SK-N-MC (cell line): ENCODE measurements around the gene PEX10.

Experiments used
- EZH2 ChIP-seq: fragments of 200-600 bp; sonication (generic); IDR thresholded peaks from one replicate; pipeline ENCODE4 v1.6.1; 2017; ENCODE audit warnings: antibody characterized with exemption
- FOXP2 ChIP-seq: optimal IDR thresholded peaks from 2 replicates; pipeline ENCODE3; 2011; ENCODE audit warnings: mild to moderate bottlenecking, moderate library complexity; ENCODE audit not compliant: insufficient read depth; ENCODE audit errors: extremely low read length, control extremely low read depth
- POLR2AphosphoS5 ChIP-seq: IDR thresholded peaks from 2 replicates; pipeline ENCODE4 v1.6.1; 2012; ENCODE audit warnings: mild to moderate bottlenecking, low read depth, low read length, borderline replicate concordance

DNA sequence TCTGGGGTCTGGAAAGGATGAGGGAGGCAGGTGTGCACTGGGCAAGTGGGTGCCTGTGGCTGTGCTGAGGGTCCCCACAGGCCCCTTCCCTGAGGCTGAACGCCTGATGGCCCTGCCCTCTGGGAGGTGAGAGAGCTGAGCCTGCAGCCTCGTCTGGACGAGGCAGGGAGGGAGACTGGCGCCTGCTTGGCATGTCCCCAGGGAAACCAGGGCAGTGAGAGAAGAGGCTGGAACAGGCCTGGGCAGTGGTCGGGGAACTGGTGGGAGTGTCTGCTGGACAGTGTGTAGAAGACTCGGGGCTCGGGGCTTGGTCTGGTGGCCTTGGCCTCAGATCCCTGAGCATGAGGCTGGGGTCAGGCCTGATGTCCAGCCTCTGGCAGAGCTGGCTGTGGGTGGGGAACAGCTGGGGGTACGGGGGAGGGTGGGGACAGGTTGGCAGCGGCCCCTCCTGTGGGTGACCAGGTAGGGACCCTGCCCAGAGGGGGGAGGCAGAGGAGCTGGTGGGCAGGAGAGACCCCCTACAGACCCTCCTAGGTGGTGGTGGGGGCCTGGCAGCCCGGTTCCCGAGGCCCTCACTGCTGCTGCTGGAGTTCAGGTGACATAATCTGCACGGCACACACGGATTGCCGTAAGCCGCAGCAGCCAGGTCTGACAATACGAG lies 32.9 kb upstream of the PEX10 start:
- TF ChIP-seq POLR2AphosphoS5: no peak
- no peak for TF ChIP-seq EZH2
- TF ChIP-seq FOXP2: no peak
